Right atrium auricular region (tissue), 2 donors: ENCODE measurements around the gene PPFIA2. TPM values are rescaled to one million over a fixed set of nuclear protein-coding genes. Genes with fewer than 3 reads are reported as not detected.

ENCODE experiments used
- DNase-seq: peaks from one replicate; pipeline ENCODE4 v3.0.0-alpha.2; 2019; ENCODE audit warnings: low spot score
- H3K27ac ChIP-seq, 2 donors: fragments of 200-600 bp; sonication (generic); 1 replicate in 1 of 2; 2 replicates in 1 of 2; pipeline ENCODE4 v1.5.1; 2016 to 2019
- H3K27me3 ChIP-seq, 2 donors: fragments of 200-600 bp; sonication (generic); one replicate each; pipeline versions ENCODE4 v1.5.1 to v1.6.0; 2017 to 2019
- H3K36me3 ChIP-seq: fragments of 200-600 bp; sonication (generic); one replicate; pipeline ENCODE4 v1.5.1; 2016
- H3K4me1 ChIP-seq, 2 donors: fragments of 200-600 bp; sonication (generic); one replicate each; pipeline versions ENCODE4 v1.5.1 to v1.6.0; 2017 to 2019
- H3K4me3 ChIP-seq, 2 donors: fragments of 200-600 bp; sonication (generic); 1 replicate in 1 of 2; 2 replicates in 1 of 2; pipeline ENCODE4 v1.5.1; 2017 to 2019; ENCODE audit warnings: mild to moderate bottlenecking in 1 of 2, moderate library complexity in 1 of 2
- H3K9me3 ChIP-seq, 2 donors: fragments of 200-600 bp; sonication (generic); one replicate each; pipeline ENCODE4 v1.5.1; 2019
- CTCF ChIP-seq, 2 donors: fragments of 200-600 bp; sonication (generic); IDR thresholded peaks; one replicate each; pipeline ENCODE4 v1.5.1; 2019; ENCODE audit warnings: antibody characterized with exemption in 2 of 2
- total RNA-seq, 2 donors: library from RNA; depleted of rRNA; stranded (reverse); fragments of >200 nt; gene quantifications; one replicate each; pipeline ENCODE4 v1.1.0, GENCODE V29; 2016

PPFIA2 gene
- total RNA-seq, 2 donors from 2014 or later, result 0.20 to 0.48 TPM

- no peak overlapping the region for H3K27ac ChIP-seq
- TF ChIP-seq CTCF (IDR thresholded peaks at IDR 0.05), result peak in 1 of 2 donors; percentile 55
Observed at GRCh38 chr12:81257947-81258551, 501.1 kb downstream of the PPFIA2 start.

GRCh38 chr12:81255947-81256346 is 503.2 kb downstream of the PPFIA2 start:
- no peak overlapping the region for H3K4me3 ChIP-seq
- no peaks in the 10 kb centered on the region for H3K27me3 ChIP-seq
- TF ChIP-seq CTCF (IDR thresholded peaks at IDR 0.05), result no peak
- no peak overlapping the region for H3K27ac ChIP-seq
- no peak for DNase-seq
- H3K9me3 ChIP-seq, result no peaks in the 10 kb centered on the region
- no peaks in the 10 kb centered on the region for H3K36me3 ChIP-seq
- no peaks in the 10 kb centered on the region for H3K4me1 ChIP-seq

More at GRCh38 chr12:81257947-81258551, 501.1 kb downstream of the PPFIA2 start:
- Histone ChIP-seq H3K9me3 (no peaks in the 10 kb centered on the region), H3K4me1 (no peaks in the 10 kb centered on the region), H3K27me3 (no peaks in the 10 kb centered on the region), H3K4me3 (no peak overlapping the region), H3K36me3 (no peaks in the 10 kb centered on the region)
- no peak for DNase-seq

GRCh38 chr12:81255456-81255855 is 503.7 kb downstream of the PPFIA2 start:
- TF ChIP-seq CTCF (IDR thresholded peaks at IDR 0.05), result no peak
- no peaks in the 10 kb centered on the region for H3K9me3 ChIP-seq
- no peak for DNase-seq

GRCh38 chr12:81253360-81253759 is 505.8 kb downstream of the PPFIA2 start:
- Histone ChIP-seq H3K9me3 (no peaks in the 10 kb centered on the region), H3K27me3 (no peaks in the 10 kb centered on the region), H3K4me1 (no peaks in the 10 kb centered on the region), H3K36me3 (no peaks in the 10 kb centered on the region), H3K4me3 (no peak overlapping the region), H3K27ac (no peak overlapping the region)
- no peak for TF ChIP-seq CTCF (IDR thresholded peaks at IDR 0.05)
- DNase-seq, result no peak

More at GRCh38 chr12:81255456-81255855, 503.7 kb downstream of the PPFIA2 start:
- Histone ChIP-seq H3K36me3 (no peaks in the 10 kb centered on the region), H3K4me3 (no peak overlapping the region), H3K4me1 (no peaks in the 10 kb centered on the region), H3K27me3 (no peaks in the 10 kb centered on the region), H3K27ac (no peak overlapping the region)

- TF ChIP-seq CTCF (IDR thresholded peaks at IDR 0.05), result no peak
- H3K27ac ChIP-seq, result no peak overlapping the region
- H3K36me3 ChIP-seq, result no peaks in the 10 kb centered on the region
- no peak overlapping the region for H3K4me3 ChIP-seq
- H3K4me1 ChIP-seq, result no peaks in the 10 kb centered on the region
- H3K27me3 ChIP-seq, result no peaks in the 10 kb centered on the region
- no peaks in the 10 kb centered on the region for H3K9me3 ChIP-seq
- no peak for DNase-seq
Observed at GRCh38 chr12:81252228-81252627, 506.9 kb downstream of the PPFIA2 start.

- Histone ChIP-seq H3K27me3 (no peaks in the 10 kb centered on the region), H3K4me1 (no peaks in the 10 kb centered on the region), H3K36me3 (no peaks in the 10 kb centered on the region), H3K27ac (no peak overlapping the region), H3K9me3 (no peaks in the 10 kb centered on the region), H3K4me3 (no peak overlapping the region)
- DNase-seq, result no peak
- TF ChIP-seq CTCF (IDR thresholded peaks at IDR 0.05), result no peak
Observed at GRCh38 chr12:81249976-81250375, 509.2 kb downstream of the PPFIA2 start.
